Dendritic cell treated with granulocyte-macrophage colony-stimulating factor and Interleukin-4, amounts not matched to agents 40 ng/mL and 50 ng/mL, for 4 days (primary cell): ENCODE results near the gene MAPRE3.

Source experiments
- H3K27ac Mint-ChIP-seq: one replicate; pipeline ENCODE4 v1.8.0; 2022; ENCODE audit warnings: mild to moderate bottlenecking, mixed read lengths
- H3K27me3 Mint-ChIP-seq: one replicate; pipeline ENCODE4 v1.8.0; 2022; ENCODE audit warnings: mild to moderate bottlenecking, mixed read lengths
- H3K36me3 Mint-ChIP-seq: one replicate; pipeline ENCODE4 v1.8.0; 2022; ENCODE audit warnings: low read depth, mixed read lengths
- H3K4me1 Mint-ChIP-seq: one replicate; pipeline ENCODE4 v1.8.0; 2022; ENCODE audit warnings: low read depth, mixed read lengths
- H3K4me3 Mint-ChIP-seq: one replicate; pipeline ENCODE4 v1.8.0; 2022; ENCODE audit warnings: mild to moderate bottlenecking, moderate library complexity, mixed read lengths
- H3K9me3 Mint-ChIP-seq: one replicate; pipeline ENCODE4 v1.8.0; 2022; ENCODE audit warnings: mixed read lengths
- intact Hi-C: fragments of 100-400 bp; cut with micrococcal nuclease; formaldehyde crosslinking; loops from one replicate; pipeline ENCODE4 v1.15.0; 2022

Gene MAPRE3

GRCh38 chr2:27003857-27004256, 33.4 kb downstream of the MAPRE3 start:
- no peak overlapping the region for H3K4me3 Mint-ChIP-seq
- H3K27ac Mint-ChIP-seq, result peak overlapping the region; percentile 9
- no peaks in the 10 kb centered on the region for H3K36me3 Mint-ChIP-seq
- intact Hi-C loops, result no loop called here
- peaks cover 8% of the 10 kb centered on the region for H3K27me3 Mint-ChIP-seq
- peaks cover 18% of the 10 kb centered on the region for H3K4me1 Mint-ChIP-seq
- H3K9me3 Mint-ChIP-seq, result no peaks in the 10 kb centered on the region

GRCh38 chr2:27006602-27007415, 36.4 kb downstream of the MAPRE3 start:
- Mint-ChIP-seq H3K27me3 (peaks cover 8% of the 10 kb centered on the region), H3K9me3 (no peaks in the 10 kb centered on the region), H3K4me3 (no peak overlapping the region), H3K4me1 (peaks cover 29% of the 10 kb centered on the region), H3K27ac (no peak overlapping the region), H3K36me3 (no peaks in the 10 kb centered on the region)
- intact Hi-C loops, result no loop called here

GRCh38 chr2:27007416-27008374, 37.3 kb downstream of the MAPRE3 start:
- Mint-ChIP-seq H3K27me3 (peaks cover 9% of the 10 kb centered on the region), H3K36me3 (no peaks in the 10 kb centered on the region), H3K9me3 (no peaks in the 10 kb centered on the region), H3K4me1 (peaks cover 29% of the 10 kb centered on the region), H3K27ac (no peak overlapping the region), H3K4me3 (no peak overlapping the region)
- intact Hi-C loops, result no loop called here

- Mint-ChIP-seq H3K4me1 (peaks cover 26% of the 10 kb centered on the region), H3K9me3 (no peaks in the 10 kb centered on the region), H3K36me3 (no peaks in the 10 kb centered on the region), H3K27ac (no peak overlapping the region), H3K4me3 (no peak overlapping the region), H3K27me3 (peaks cover 9% of the 10 kb centered on the region)
- intact Hi-C loops, result no loop called here
Measured at GRCh38 chr2:27008678-27009077, 38.2 kb downstream of the MAPRE3 start.

- no peaks in the 10 kb centered on the region for H3K36me3 Mint-ChIP-seq
- intact Hi-C loops, result no loop called here
- peaks cover 8% of the 10 kb centered on the region for H3K27me3 Mint-ChIP-seq
- H3K27ac Mint-ChIP-seq, result no peak overlapping the region
- no peak overlapping the region for H3K4me3 Mint-ChIP-seq
- no peaks in the 10 kb centered on the region for H3K9me3 Mint-ChIP-seq
- H3K4me1 Mint-ChIP-seq, result peaks cover 22% of the 10 kb centered on the region
Measured at GRCh38 chr2:27009083-27009482, 38.6 kb downstream of the MAPRE3 start.

GRCh38 chr2:27009716-27010115, 39.3 kb downstream of the MAPRE3 start:
- intact Hi-C loops, result no loop called here
- peaks cover 21% of the 10 kb centered on the region for H3K4me1 Mint-ChIP-seq
- no peak overlapping the region for H3K4me3 Mint-ChIP-seq
- peaks cover 8% of the 10 kb centered on the region for H3K27me3 Mint-ChIP-seq
- no peaks in the 10 kb centered on the region for H3K9me3 Mint-ChIP-seq
- H3K36me3 Mint-ChIP-seq, result no peaks in the 10 kb centered on the region
- no peak overlapping the region for H3K27ac Mint-ChIP-seq

- Mint-ChIP-seq H3K36me3 (no peaks in the 10 kb centered on the region), H3K4me3 (no peak overlapping the region), H3K9me3 (no peaks in the 10 kb centered on the region), H3K27me3 (peaks cover 8% of the 10 kb centered on the region), H3K27ac (no peak overlapping the region), H3K4me1 (peaks cover 21% of the 10 kb centered on the region)
- intact Hi-C loops, result no loop called here
Measured at GRCh38 chr2:27010139-27010538, 39.7 kb downstream of the MAPRE3 start.

- H3K4me1 Mint-ChIP-seq, result peaks cover 30% of the 10 kb centered on the region
- no peak overlapping the region for H3K4me3 Mint-ChIP-seq
- no peaks in the 10 kb centered on the region for H3K9me3 Mint-ChIP-seq
- intact Hi-C loops, result no loop called here
- H3K27ac Mint-ChIP-seq, result no peak overlapping the region
- peaks cover 2% of the 10 kb centered on the region for H3K27me3 Mint-ChIP-seq
- H3K36me3 Mint-ChIP-seq, result no peaks in the 10 kb centered on the region
Measured at GRCh38 chr2:27013738-27014137, 43.3 kb downstream of the MAPRE3 start.

- H3K27me3 Mint-ChIP-seq, result peaks cover 2% of the 10 kb centered on the region
- intact Hi-C loops, result loop anchor here (5.0 kb wide), 1 partner anchor 168 kb away; the partner anchor contains the start of gene DPYSL5
- H3K9me3 Mint-ChIP-seq, result no peaks in the 10 kb centered on the region
- H3K4me1 Mint-ChIP-seq, result peaks cover 19% of the 10 kb centered on the region
- H3K4me3 Mint-ChIP-seq, result no peak overlapping the region
- no peak overlapping the region for H3K27ac Mint-ChIP-seq
- H3K36me3 Mint-ChIP-seq, result no peaks in the 10 kb centered on the region
Measured at GRCh38 chr2:27014771-27015433, 44.5 kb downstream of the MAPRE3 start.

- Mint-ChIP-seq H3K27me3 (peaks cover 2% of the 10 kb centered on the region), H3K4me1 (peaks cover 10% of the 10 kb centered on the region)
- intact Hi-C loops, result loop anchor here (1.0 to 5.0 kb wide), 2 partner anchors 56 to 170 kb away; partner anchors contain the start of gene DPYSL5
Measured at GRCh38 chr2:27016801-27017325, 46.4 kb downstream of the MAPRE3 start.

GRCh38 chr2:27018142-27018541, 47.7 kb downstream of the MAPRE3 start:
- Mint-ChIP-seq H3K4me3 (no peak overlapping the region), H3K4me1 (peaks cover 10% of the 10 kb centered on the region), H3K36me3 (peaks cover 9% of the 10 kb centered on the region), H3K27ac (no peak overlapping the region), H3K9me3 (no peaks in the 10 kb centered on the region), H3K27me3 (no peaks in the 10 kb centered on the region)
- intact Hi-C loops, result loop anchor here (5.0 kb wide), 1 partner anchor 171 kb away; the partner anchor contains the start of gene DPYSL5

More at GRCh38 chr2:27016801-27017325, 46.4 kb downstream of the MAPRE3 start:
- Mint-ChIP-seq H3K36me3 (no peaks in the 10 kb centered on the region), H3K27ac (no peak overlapping the region), H3K4me3 (no peak overlapping the region), H3K9me3 (no peaks in the 10 kb centered on the region)

GRCh38 chr2:27019459-27019858, 49.0 kb downstream of the MAPRE3 start:
- peaks cover 22% of the 10 kb centered on the region for H3K36me3 Mint-ChIP-seq
- intact Hi-C loops, result loop anchor here (5.0 kb wide), 1 partner anchor 172 kb away; the partner anchor contains the start of gene DPYSL5
- H3K4me1 Mint-ChIP-seq, result peaks cover 10% of the 10 kb centered on the region
- no peak overlapping the region for H3K27ac Mint-ChIP-seq
- H3K9me3 Mint-ChIP-seq, result no peaks in the 10 kb centered on the region
- no peak overlapping the region for H3K4me3 Mint-ChIP-seq
- no peaks in the 10 kb centered on the region for H3K27me3 Mint-ChIP-seq
